SK-N-SH treated with all-trans-retinoic acid at 6 μM for 48 hours (cell line): ENCODE measurements around the gene PHRF1.

ENCODE experiments used
- ATAC-seq: fragments of 200-7000 bp; cut with Tn5 transposase; 3 replicates; pipeline ENCODE4 v1.9.1; 2020; ENCODE audit warnings: mild to moderate bottlenecking, moderate library complexity
- ARNTL ChIP-seq: fragments of 450-650 bp; formaldehyde crosslinking; IDR thresholded peaks from 2 replicates; pipeline ENCODE4 v1.5.0; 2020; ENCODE audit warnings: low read depth, mild to moderate bottlenecking, moderate library complexity, borderline replicate concordance
- BACH2 ChIP-seq: fragments of 250-450 bp; sonication (Bioruptor Pico); IDR thresholded peaks from 2 replicates; pipeline ENCODE4 v1.9.0; 2021; ENCODE audit warnings: mild to moderate bottlenecking, borderline replicate concordance
- CSDC2 ChIP-seq: fragments of 250-450 bp; sonication (Bioruptor Pico); IDR thresholded peaks from 2 replicates; pipeline ENCODE4 v1.5.0; 2020; ENCODE audit warnings: mild to moderate bottlenecking, moderate library complexity
- ESRRG ChIP-seq: fragments of 250-450 bp; sonication (Bioruptor Pico); IDR thresholded peaks from 2 replicates; pipeline ENCODE4 v1.6.1; 2021; ENCODE audit warnings: mild to moderate bottlenecking
- GLIS3 ChIP-seq: fragments of 250-450 bp; sonication (Bioruptor Pico); IDR thresholded peaks from 2 replicates; pipeline ENCODE4 v1.5.0; 2020; ENCODE audit warnings: mild to moderate bottlenecking, moderate library complexity
- ISL1 ChIP-seq: fragments of 250-450 bp; sonication (Bioruptor Pico); IDR thresholded peaks from 2 replicates; pipeline ENCODE4 v2.1.2; 2022; ENCODE audit warnings: mild to moderate bottlenecking, moderate library complexity
- PATZ1 ChIP-seq: fragments of 250-450 bp; sonication (Bioruptor Pico); IDR thresholded peaks from 2 replicates; pipeline ENCODE4 v1.8.0; 2020; ENCODE audit warnings: mild to moderate bottlenecking, moderate library complexity, borderline replicate concordance
- RARB ChIP-seq: fragments of 250-450 bp; sonication (Bioruptor Pico); IDR thresholded peaks from 2 replicates; pipeline ENCODE4 v1.8.0; 2021; ENCODE audit warnings: mild to moderate bottlenecking, moderate library complexity
- SNAI2 ChIP-seq: fragments of 250-450 bp; sonication (Bioruptor Pico); IDR thresholded peaks from 2 replicates; pipeline ENCODE4 v1.5.0; 2020; ENCODE audit warnings: mild to moderate bottlenecking, moderate library complexity
- TOX ChIP-seq: fragments of 250-450 bp; sonication (Bioruptor Pico); IDR thresholded peaks from 2 replicates; pipeline ENCODE4 v1.8.0; 2021; ENCODE audit warnings: mild to moderate bottlenecking, moderate library complexity, borderline replicate concordance
- ZC3H10 ChIP-seq: fragments of 250-450 bp; sonication (Bioruptor Pico); IDR thresholded peaks from 2 replicates; pipeline ENCODE4 v1.5.1; 2021; ENCODE audit warnings: mild to moderate bottlenecking, moderate library complexity
- ZFP3 ChIP-seq: fragments of 250-450 bp; sonication (Bioruptor Pico); IDR thresholded peaks from 2 replicates; pipeline ENCODE4 v1.5.0; 2020; ENCODE audit warnings: mild to moderate bottlenecking, moderate library complexity
- ZFP30 ChIP-seq: fragments of 450-650 bp; formaldehyde crosslinking; IDR thresholded peaks from 2 replicates; pipeline ENCODE4 v1.5.0; 2022; ENCODE audit warnings: mild to moderate bottlenecking, moderate library complexity
- ZNF565 ChIP-seq: fragments of 450-650 bp; formaldehyde crosslinking; conservative IDR thresholded peaks from 2 replicates; pipeline ENCODE4 v1.5.0; 2020; ENCODE audit warnings: low read depth, mild to moderate bottlenecking, moderate library complexity
- ZNF70 ChIP-seq: fragments of 450-650 bp; formaldehyde crosslinking; IDR thresholded peaks from 2 replicates; pipeline ENCODE4 v1.5.0; 2020; ENCODE audit warnings: mild to moderate bottlenecking, moderate library complexity
- ZNF8 ChIP-seq: fragments of 450-650 bp; formaldehyde crosslinking; IDR thresholded peaks from 2 replicates; pipeline ENCODE4 v1.5.0; 2020; ENCODE audit warnings: mild to moderate bottlenecking, moderate library complexity
- TF ChIP-seq, protein P1 (sequence below): fragments of 250-450 bp; sonication (Bioruptor Pico); IDR thresholded peaks from 2 replicates; pipeline ENCODE4 v1.5.1; 2020; ENCODE audit warnings: low read depth, mild to moderate bottlenecking, moderate library complexity
- TF ChIP-seq, protein P2 (sequence below): fragments of 250-450 bp; sonication (Bioruptor Pico); IDR thresholded peaks from 2 replicates; pipeline ENCODE4 v1.5.1; 2021; ENCODE audit warnings: mild to moderate bottlenecking, moderate library complexity
- TF ChIP-seq, protein P3 (sequence below): fragments of 250-450 bp; sonication (Bioruptor Pico); IDR thresholded peaks from 2 replicates; pipeline ENCODE4 v1.5.0; 2020; ENCODE audit warnings: mild to moderate bottlenecking, moderate library complexity
- TF ChIP-seq, protein P4 (sequence below): fragments of 250-450 bp; sonication (Bioruptor Pico); IDR thresholded peaks from 2 replicates; pipeline ENCODE4 v1.8.0; 2021; ENCODE audit warnings: low read depth, mild to moderate bottlenecking, moderate library complexity, borderline replicate concordance

PHRF1 gene

GRCh38 chr11:574632-575312, 1.5 kb upstream of the PHRF1 start:
- TF ChIP-seq, protein P1, sequence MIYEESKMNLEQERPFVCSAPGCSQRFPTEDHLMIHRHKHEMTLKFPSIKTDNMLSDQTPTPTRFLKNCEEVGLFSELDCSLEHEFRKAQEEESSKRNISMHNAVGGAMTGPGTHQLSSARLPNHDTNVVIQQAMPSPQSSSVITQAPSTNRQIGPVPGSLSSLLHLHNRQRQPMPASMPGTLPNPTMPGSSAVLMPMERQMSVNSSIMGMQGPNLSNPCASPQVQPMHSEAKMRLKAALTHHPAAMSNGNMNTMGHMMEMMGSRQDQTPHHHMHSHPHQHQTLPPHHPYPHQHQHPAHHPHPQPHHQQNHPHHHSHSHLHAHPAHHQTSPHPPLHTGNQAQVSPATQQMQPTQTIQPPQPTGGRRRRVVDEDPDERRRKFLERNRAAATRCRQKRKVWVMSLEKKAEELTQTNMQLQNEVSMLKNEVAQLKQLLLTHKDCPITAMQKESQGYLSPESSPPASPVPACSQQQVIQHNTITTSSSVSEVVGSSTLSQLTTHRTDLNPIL (CRISPR knock-in tag), result no peak
- TF ChIP-seq, protein P2, sequence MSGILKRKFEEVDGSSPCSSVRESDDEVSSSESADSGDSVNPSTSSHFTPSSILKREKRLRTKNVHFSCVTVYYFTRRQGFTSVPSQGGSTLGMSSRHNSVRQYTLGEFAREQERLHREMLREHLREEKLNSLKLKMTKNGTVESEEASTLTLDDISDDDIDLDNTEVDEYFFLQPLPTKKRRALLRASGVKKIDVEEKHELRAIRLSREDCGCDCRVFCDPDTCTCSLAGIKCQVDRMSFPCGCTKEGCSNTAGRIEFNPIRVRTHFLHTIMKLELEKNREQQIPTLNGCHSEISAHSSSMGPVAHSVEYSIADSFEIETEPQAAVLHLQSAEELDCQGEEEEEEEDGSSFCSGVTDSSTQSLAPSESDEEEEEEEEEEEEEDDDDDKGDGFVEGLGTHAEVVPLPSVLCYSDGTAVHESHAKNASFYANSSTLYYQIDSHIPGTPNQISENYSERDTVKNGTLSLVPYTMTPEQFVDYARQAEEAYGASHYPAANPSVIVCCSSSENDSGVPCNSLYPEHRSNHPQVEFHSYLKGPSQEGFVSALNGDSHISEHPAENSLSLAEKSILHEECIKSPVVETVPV (CRISPR knock-in tag), result no peak
- TF ChIP-seq TOX, result no peak
- TF ChIP-seq CSDC2, result no peak
- TF ChIP-seq ZNF70 (CRISPR knock-in tag), result no peak
- no peak for TF ChIP-seq PATZ1 (CRISPR knock-in tag)
- no peak for TF ChIP-seq GLIS3 (CRISPR knock-in tag)
- TF ChIP-seq, protein P3, sequence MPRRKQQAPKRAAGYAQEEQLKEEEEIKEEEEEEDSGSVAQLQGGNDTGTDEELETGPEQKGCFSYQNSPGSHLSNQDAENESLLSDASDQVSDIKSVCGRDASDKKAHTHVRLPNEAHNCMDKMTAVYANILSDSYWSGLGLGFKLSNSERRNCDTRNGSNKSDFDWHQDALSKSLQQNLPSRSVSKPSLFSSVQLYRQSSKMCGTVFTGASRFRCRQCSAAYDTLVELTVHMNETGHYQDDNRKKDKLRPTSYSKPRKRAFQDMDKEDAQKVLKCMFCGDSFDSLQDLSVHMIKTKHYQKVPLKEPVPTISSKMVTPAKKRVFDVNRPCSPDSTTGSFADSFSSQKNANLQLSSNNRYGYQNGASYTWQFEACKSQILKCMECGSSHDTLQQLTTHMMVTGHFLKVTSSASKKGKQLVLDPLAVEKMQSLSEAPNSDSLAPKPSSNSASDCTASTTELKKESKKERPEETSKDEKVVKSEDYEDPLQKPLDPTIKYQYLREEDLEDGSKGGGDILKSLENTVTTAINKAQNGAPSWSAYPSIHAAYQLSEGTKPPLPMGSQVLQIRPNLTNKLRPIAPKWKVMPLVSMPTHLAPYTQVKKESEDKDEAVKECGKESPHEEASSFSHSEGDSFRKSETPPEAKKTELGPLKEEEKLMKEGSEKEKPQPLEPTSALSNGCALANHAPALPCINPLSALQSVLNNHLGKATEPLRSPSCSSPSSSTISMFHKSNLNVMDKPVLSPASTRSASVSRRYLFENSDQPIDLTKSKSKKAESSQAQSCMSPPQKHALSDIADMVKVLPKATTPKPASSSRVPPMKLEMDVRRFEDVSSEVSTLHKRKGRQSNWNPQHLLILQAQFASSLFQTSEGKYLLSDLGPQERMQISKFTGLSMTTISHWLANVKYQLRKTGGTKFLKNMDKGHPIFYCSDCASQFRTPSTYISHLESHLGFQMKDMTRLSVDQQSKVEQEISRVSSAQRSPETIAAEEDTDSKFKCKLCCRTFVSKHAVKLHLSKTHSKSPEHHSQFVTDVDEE (CRISPR knock-in tag), result no peak
- TF ChIP-seq ZNF8, result no peak
- TF ChIP-seq, protein P4, sequence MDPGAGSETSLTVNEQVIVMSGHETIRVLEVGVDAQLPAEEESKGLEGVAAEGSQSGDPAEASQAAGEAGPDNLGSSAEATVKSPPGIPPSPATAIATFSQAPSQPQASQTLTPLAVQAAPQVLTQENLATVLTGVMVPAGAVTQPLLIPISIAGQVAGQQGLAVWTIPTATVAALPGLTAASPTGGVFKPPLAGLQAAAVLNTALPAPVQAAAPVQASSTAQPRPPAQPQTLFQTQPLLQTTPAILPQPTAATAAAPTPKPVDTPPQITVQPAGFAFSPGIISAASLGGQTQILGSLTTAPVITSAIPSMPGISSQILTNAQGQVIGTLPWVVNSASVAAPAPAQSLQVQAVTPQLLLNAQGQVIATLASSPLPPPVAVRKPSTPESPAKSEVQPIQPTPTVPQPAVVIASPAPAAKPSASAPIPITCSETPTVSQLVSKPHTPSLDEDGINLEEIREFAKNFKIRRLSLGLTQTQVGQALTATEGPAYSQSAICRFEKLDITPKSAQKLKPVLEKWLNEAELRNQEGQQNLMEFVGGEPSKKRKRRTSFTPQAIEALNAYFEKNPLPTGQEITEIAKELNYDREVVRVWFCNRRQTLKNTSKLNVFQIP (CRISPR knock-in tag), result no peak
- no peak for TF ChIP-seq BACH2 (CRISPR knock-in tag)
- no peak for TF ChIP-seq ISL1 (CRISPR knock-in tag)
- TF ChIP-seq ZC3H10 (CRISPR knock-in tag), result no peak
- no peak for TF ChIP-seq ZNF565
- TF ChIP-seq ZFP3 (CRISPR knock-in tag), result no peak
- TF ChIP-seq ESRRG, result no peak
- no peak for TF ChIP-seq ZFP30
- no peak for TF ChIP-seq SNAI2 (CRISPR knock-in tag)
- ATAC-seq, result peak; percentile 6

DNA sequence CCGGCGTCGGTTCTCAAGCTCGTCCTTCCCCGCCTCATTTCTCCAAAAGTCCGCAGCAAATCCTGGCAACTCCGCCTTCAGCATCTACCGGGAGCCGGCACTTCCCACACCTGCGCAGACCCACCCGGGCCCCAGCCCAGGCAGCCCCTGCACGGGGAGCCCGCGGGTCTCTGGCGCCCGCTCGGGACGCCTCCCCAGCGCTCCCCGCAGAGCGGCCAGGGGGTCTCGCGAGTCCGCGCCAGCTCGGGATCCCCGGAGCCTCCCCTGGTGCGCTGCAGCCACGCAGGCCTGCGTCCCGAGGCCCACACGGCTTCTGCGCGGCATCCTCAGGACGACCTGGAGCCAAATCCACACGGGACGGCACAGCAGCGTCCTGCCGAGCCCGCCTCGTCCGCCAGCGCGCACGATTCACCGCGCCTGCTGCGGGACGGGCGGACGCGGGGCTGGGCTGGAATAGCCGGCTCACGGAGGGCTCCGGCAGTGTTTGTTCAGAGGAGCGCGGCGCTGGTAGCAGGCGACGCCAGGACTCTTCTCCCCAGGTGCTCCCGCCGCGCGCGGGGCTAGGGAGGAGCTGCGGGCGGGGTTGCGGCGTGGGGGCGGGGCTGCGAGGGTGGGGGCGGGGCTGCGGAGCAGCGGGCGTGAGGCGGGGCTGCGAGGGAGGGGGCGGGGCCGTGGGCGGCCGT, 816 bp upstream of the PHRF1 start:
- no peak for TF ChIP-seq RARB
- no peak for TF ChIP-seq GLIS3 (CRISPR knock-in tag)
- no peak for TF ChIP-seq ESRRG
- TF ChIP-seq, protein P4 (CRISPR knock-in tag), result no peak
- TF ChIP-seq PATZ1 (CRISPR knock-in tag), result no peak
- TF ChIP-seq ZNF70 (CRISPR knock-in tag), result no peak
- TF ChIP-seq, protein P1 (CRISPR knock-in tag), result no peak
- TF ChIP-seq, protein P2 (CRISPR knock-in tag), result no peak
- no peak for TF ChIP-seq ZC3H10 (CRISPR knock-in tag)
- TF ChIP-seq BACH2 (CRISPR knock-in tag), result no peak
- no peak for TF ChIP-seq ZFP3 (CRISPR knock-in tag)
- no peak for TF ChIP-seq ARNTL (CRISPR knock-in tag)
- ATAC-seq, result peak; percentile 56
